Measurements from ENCODE around the gene CCDC136.
A peak's percentile ranks its signal among the peaks of the same experiment; 100 is the strongest.

Gene CCDC136

DNA sequence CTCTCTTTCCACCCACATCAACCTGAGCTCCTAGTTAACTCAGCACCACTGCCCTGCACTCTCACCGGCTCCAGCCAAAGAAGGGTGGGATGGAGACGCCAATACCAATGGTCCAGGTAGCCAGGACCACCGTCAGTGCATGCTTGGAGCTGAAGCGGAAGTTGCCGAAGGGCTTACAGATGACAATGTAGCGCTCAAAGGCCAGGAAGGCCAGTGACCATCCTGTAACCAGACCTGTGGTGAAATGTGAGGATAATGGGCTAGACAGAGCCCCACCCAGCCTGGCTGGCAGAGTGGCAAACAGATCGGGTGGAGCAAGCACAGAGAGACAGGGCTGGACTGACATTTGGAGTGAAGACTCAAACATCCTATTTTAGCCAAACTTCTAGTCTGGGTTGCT lies 16.8 kb upstream of the CCDC136 start:
- DNase-seq (ENCODE audit: low read depth, low spot score), result no peak
- H3K4me3 ChIP-seq (ENCODE audit: low read length), result no peak overlapping the region

DNA sequence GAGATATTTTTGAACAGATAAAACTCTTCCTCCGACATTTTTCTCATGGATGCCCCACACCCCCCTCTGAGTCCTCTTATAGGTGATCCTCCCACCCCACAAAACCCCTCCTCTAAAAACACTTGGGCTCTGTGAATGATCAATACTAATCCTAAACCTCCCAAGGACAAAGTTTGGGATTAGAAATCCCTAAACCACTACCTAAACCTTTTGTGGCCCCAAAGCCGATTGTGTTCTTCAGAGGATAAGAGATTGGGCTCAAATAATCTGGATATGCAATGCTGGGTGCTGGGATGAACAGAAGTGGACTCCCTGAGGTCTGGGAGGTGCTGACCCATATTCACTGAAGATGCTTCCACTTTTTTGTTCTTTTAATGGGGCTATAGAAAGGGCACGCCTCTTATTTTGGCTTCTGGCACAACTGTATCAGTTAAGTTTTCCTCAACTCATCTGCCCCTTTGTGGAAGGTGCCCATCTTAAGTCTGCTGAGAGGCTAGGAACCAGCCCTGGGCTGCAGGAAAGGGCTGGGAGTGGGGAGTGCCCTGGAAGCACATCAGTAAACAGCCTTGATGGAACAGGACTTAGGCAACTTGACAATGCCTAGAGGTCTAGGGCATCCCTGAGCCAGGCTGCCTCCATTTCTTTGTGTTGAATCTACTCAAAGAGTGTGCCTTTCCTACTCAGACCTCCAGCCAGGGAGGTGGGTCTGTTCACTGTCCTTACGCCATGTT lies 15.9 kb upstream of the CCDC136 start, which contains the start of gene OPN1SW:
Gene OPN1SW, minus strand, starts transcription at position 51 of the 731 bp plus-strand sequence. Its CDS starts 13 bp downstream, at position 38.
- no peak within 1 kb of the TSS for H3K4me3 ChIP-seq (ENCODE audit: low read length)
- DNase-seq (ENCODE audit: low read depth, low spot score), result no peak

DNA sequence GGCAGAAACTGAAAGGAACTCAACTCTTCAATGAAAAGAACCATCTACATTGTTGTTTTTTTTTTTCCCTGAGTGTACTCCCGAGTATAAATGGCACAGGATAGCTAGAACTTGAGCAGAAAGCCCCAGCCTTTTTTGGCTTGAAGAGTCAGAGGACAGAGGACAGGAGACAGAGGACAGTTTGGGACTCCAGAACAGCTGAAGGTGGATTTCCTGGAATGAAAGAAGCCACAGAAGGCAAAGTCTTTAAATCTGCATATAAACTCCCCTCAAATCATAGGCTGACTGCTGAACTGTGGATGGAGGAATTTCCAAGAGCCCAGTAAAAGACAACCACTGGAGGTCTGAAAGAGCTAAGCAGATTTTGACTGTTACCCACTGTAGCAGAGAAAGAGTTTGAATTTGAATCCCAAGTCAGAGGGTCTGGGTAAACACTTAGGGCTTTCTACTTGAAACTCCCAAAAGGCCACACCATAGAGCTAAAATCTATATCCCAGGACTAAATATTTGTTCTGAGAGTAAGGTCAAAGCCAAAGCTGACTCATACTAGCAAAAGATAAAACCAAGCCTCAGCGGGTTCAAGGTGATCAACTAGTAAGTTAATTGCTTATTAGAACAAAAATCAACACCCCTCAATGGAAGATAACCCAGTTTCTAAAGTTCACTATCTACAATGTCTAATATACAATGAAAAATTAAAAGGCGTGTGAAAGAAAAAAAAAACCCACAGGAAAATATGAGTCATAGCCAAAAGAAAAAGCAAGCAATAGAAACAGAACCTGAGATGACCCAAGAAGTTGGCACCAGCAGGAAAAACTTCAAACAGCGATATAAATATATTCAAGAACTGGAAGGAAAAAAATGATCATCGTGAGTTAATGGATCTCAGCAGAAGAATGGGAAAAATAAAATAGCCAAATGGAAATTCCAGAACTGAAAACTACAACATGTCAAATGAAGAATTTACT lies 14.3 kb upstream of the CCDC136 start:
- DNase-seq (ENCODE audit: low read depth, low spot score), result no peak
- no peak overlapping the region for H3K4me3 ChIP-seq (ENCODE audit: low read length)

DNA sequence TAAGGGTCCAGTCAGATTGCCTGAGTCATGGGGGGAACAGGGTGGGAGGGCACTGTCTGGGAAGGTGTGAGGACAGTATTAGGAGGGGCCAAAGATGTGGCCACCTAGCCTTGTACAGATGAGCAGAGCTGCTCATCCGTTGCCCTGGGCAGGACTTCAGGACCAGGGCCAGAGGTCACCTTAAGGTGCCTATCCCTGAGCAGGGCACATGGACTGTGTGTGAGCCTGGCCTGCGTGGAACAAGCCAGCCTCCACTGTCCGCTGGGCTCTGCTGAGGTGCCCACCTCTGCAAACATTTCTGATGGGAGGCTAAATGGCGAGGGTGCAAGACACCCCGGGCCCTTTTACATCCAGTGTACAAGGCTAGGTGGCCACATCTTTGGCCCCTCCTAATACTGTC lies 12.8 kb upstream of the CCDC136 start:
- H3K4me3 ChIP-seq (ENCODE audit: low read length), result no peak overlapping the region
- no peak for DNase-seq (ENCODE audit: low read depth, low spot score)

DNA sequence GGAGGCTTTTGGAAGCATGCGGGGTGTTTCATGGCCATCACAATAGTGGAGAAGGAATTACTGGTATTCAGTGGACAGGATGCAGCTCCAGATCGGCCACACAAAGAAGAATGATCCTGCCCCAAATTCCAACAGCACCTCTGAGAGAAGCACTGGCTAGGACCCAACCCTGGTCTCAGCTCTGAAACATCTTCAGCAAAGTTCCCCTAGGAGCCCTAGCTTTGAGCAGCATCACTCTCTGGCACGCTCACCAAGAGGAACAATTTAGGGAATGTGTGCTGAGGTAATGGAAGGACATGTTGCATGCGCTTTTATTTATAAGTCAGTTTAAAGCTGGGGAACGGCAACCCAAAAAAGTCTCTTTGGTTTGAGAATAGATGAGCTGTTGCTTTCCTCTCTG lies 10.6 kb upstream of the CCDC136 start:
- DNase-seq (ENCODE audit: low read depth, low spot score), result no peak

DNA sequence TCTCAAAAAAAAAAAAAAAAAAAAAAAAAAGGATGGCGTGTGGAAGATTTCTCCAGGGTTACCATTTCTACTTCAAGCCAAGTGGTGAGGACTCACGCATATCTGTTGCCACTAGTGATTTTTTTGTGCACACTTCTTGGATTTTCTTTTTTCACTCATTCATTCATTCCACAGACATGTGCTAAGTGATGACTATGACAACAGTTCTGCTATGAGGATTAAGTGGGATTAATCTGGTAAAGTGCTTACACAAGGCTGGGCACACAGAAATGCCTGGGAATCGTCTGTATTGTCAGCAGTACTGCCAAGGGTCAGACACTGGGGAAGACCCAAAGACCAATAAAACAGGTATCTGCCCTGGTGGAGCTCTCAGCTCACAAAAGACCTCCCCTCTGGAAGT lies 9.9 kb upstream of the CCDC136 start:
- H3K4me3 ChIP-seq (ENCODE audit: low read length), result no peak overlapping the region
- DNase-seq (ENCODE audit: low read depth, low spot score), result no peak

More for the DNA sequence above, 10.6 kb upstream of the CCDC136 start:
- no peak overlapping the region for H3K4me3 ChIP-seq (ENCODE audit: low read length)

DNA sequence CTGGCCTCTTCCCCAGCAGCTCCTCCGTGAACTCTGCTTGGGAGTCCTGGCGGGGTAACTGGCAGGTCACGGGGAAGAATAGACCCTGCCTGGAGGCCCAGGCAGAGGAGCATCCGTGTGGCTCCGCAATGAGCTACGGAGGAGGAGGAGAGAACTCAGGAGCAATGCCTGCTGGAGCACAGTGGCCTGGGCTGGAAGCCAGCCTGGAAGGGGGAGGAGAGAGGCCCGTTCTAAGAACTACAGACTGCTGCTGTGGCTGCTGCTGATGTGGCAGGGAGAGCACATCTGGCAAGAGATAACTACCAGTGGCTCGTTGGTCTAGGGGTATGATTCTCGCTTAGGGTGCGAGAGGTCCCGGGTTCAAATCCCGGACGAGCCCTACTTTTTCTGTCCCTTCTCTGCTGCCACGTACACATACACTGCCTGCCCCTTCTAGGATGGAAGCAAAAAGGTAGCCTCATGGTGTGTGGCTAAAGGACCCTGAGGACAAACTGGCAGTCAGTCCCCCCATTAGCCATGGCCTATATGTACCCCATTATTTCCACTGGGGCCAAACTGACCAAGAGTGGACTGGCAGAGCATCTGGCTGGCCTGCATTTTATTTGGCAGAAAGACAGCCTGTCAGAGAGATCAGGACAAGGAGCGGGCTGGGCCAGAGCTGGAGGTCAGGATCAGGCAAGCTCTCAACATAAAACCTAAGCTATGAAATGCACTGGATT lies 8.5 kb upstream of the CCDC136 start:
- peak; percentile 14 for DNase-seq (ENCODE audit: low read depth, low spot score)
- H3K4me3 ChIP-seq (ENCODE audit: low read length), result no peak overlapping the region

DNA sequence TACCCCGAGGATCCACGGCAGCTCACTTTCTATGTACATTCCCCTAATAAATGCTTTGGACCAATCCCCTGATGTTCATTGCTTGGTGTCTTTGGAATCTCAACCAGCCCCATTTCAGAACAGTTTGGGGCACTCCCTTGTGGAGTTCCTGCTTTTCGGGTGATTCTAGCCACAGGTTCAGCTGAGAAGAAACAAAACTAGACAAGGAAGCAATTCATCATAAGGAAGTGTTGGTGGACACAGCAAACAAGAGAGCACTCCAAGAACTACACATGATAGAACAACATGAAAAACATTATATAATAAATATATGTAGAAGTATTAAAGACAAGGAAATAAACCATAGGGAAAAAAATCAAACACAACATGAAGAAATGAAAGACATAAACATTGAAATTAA lies 6.0 kb upstream of the CCDC136 start:
- DNase-seq (ENCODE audit: low read depth, low spot score), result no peak
- no peak overlapping the region for H3K4me3 ChIP-seq (ENCODE audit: low read length)

DNA sequence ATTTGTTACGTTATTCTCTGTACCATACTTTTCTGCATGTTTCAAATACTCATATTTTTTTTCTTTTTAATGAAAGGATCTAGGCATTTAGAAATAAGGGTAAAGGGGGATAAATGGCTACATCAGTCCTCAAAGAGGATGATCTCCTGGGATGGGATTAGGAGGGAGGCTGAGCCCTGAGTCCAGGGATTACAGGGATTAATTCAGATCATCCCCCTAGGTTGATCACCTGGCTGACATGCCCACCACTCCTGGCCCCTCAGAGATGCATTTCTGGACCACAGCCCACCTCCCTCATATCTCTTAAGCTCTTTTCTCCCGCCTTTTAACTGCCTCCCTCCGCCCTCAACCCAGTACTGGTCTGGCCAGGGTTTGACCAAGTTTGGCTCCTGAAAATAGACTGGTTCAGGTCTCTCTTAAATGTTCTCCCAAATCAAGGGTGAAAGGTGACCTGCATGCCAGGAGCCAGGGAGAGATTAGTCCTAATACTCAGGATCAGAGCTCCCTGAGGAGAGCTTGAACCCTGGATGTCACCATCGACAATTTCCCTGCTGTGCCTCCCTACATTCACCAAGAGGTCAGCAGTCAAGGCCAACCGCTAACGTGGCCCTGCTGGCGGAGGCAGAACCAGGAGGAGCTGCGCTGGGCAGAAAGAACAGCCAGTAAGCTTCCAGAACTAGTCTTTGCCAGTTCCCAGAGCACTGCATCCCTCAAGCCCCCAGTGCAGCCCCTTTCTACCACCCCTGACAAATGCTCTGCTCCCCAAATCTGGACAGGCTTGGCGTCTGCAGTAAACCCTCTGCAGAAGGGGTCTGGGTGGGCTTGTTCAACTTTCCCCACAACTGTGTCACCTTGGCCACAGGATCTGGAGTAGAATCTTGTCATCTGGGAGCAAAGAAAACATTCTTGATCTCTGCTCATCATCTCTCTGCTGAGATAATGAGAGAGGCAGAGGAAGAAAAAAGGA lies 3.0 kb upstream of the CCDC136 start:
- H3K4me3 ChIP-seq (ENCODE audit: low read length), result no peak overlapping the region
- DNase-seq (ENCODE audit: low read depth, low spot score), result no peak

DNA sequence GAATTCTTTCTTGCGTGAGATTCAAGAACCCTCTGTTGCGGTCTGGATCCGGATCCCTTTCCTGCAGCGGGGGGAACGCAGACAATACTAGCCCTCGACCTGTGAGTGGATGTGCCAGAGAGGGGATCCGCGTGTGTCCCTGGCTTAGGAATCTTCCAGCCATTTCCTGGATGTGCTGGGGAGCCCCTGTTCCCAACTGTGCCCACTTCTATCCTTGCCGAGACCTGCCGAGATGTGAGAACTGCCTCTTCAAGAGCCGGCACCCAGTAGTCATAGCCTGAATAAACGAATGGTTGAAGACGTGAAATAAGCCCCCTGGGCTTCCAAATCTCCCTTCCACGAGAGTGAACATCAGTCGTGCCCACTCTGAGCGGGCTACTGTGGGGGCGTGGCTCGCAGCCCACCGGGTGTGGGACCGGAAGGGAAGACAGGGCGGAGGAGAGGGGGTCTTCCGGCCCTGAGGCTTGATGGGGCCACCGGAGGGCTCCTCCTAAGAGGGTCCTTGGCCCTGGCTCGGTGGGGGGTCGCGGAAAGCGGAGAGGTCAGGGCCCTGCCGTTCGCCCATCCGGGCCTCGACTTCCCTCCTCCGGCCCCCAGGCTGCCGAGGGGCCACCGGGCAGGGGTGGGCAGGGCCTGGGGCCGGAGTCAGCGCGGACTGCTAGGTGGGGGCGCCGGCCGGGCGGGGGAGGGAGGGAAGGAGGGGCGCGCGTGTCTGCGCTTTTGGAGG lies 1.3 kb upstream of the CCDC136 start:
- peak overlapping the region; percentile 77 for H3K4me3 ChIP-seq (ENCODE audit: low read length)
- no peak for DNase-seq (ENCODE audit: low read depth, low spot score)

DNA sequence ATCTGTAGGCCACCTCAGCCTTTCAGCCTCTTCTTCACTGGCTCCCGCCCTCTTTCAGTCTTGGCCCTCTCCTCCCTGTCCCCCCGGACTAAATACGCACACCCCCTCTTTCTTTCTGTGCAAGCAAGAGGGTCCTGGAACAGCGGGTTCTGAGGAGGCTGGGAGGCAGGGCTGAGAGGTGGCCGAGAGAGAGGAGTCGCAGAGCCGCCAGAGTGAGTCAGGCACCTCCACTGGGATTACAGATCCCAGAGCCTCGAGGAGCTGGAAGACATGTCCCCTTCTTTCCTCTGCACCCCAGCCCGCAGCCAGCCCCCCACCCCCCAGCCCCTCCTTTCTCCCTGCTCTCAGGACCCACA lies 182 bp downstream of the CCDC136 start:
- no peak for DNase-seq (ENCODE audit: low read depth, low spot score)
- peak overlapping the region; percentile 77 for H3K4me3 ChIP-seq (ENCODE audit: low read length)

DNA sequence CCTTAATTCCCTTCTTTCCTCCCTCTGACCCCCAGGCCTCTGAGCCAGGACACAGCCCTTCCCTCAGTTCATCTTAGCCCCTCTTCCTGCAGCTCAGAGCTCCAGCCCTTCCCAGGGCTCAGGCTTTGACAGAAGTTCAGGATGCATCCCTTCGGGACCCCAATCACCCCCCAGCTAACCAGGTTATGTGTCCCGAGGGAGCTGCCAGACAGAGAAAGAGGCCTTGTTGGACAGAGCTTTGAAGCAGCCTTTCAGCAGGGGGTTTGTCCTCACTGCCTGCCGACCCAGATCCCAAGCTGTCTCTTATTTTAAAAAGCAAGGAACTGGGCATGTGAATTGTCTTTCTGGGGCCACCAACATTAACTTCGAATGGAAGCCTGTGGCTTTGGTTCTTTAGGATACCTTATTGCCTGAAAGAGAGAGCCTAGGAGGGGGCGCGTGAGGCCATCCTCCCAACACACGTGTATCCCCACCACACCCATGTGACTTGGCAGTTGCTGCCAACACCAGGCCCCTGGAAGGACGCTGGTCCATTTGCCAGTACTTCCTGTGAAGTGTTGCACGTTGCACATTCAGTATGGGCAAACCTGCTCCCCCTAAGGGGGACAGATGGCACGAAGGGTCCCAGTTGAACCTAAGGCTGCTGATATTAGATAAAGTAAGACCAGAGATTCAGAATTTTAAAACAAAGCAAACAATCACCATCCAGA lies 858 bp downstream of the CCDC136 start:
- H3K4me3 ChIP-seq (ENCODE audit: low read length), result peak overlapping the region; percentile 77; the same call in 1 of the 2 replicates
- DNase-seq (ENCODE audit: low read depth, low spot score), result peak; percentile 21

DNA sequence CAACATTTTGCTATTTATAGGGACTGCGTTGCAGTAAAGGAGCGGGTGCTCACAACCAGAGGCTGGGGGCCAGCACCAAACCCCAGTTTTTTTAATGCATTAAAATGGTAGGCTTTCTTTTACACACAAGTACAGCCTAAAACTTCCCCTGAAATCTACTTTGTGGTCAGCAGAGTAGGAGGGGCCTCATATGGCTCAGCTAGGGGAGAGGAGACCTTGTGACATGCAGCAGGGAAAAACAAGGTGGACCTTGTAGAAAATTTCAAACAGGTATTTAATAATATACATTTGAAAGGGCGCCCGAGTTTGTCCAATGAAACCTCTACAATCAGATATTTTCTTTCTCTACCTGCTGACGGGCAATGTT lies 1.4 kb downstream of the CCDC136 start:
- no peak for DNase-seq (ENCODE audit: low read depth, low spot score)
- H3K4me3 ChIP-seq (ENCODE audit: low read length), result no peak overlapping the region

DNA sequence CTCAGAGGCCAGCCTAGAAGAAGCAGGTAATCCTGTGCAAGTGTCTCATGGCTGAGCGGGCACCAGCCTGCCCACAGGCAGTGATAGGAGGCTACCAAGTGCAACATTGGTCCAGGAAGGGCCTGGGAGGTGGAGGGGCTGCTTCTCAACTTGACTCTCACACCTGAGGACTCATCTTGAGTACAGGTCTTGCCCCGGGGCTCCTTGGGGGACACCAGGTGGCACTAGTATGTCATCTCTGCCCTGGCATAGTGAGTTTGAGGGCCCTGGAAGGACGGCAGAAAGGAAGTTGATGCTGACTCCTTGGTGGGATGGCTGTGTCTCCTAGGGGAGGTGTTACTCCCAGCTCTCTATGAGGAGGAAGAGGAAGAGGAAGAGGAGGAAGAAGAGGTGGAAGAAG lies 2.3 kb downstream of the CCDC136 start:
- no peak overlapping the region for H3K4me3 ChIP-seq (ENCODE audit: low read length)
- no peak for DNase-seq (ENCODE audit: low read depth, low spot score)

DNA sequence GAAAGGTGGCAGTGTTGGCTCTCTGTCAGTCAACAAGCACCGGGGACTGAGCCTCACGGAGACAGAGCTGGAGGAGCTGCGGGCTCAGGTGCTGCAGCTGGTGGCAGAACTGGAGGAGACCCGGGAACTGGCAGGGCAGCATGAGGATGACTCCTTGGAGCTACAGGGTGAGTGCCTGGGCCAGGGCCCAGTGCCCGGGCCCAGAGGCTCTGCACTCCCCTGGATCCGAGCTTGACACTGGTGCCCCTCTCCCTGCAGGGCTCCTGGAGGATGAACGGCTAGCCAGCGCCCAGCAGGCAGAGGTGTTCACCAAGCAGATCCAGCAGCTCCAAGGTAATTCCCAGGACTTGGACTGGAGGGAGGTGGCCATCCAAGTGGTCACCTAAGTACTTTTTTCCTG lies 2.7 kb downstream of the CCDC136 start:
- no peak overlapping the region for H3K4me3 ChIP-seq (ENCODE audit: low read length)
- DNase-seq (ENCODE audit: low read depth, low spot score), result no peak

DNA sequence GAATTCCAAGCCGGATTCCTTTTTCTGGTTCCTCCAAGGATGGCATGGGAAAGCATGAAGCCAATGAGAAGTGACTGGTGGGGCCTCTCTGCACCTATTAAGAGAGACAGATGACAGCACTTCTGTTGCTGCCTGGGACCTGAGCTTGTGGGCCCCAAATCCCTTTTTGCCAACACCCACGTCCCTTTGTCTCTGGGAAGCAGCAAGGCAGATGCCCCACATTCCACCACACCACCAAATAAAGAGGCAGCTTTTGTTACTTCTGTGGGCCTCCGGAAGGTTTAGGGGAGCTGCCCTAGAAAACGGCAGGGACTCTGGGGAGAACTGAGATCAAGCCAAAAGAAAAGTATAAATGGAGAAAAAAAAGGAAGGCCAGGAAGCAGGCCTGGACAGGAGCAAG lies 3.4 kb downstream of the CCDC136 start:
- no peak overlapping the region for H3K4me3 ChIP-seq (ENCODE audit: low read length)
- no peak for DNase-seq (ENCODE audit: low read depth, low spot score)

DNA sequence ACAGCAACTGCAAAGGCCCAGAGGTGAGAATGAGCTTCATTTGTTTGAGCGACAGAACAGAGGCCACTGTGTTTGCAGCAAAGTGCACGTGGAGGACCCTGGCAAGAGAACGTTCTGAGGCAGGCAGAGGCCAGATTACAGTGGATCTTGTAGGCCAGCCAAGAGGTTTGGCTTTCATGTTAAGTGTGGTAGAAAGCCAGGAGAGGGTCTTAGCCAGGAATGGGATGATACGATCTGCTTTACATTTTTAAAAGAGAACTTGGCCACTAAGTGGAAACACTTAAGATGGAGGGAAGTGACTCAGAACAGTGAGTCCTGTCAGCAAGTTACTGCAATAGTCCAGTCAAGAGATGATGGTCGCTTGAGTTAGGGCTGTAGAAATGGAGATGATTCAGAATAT lies 4.6 kb downstream of the CCDC136 start:
- DNase-seq (ENCODE audit: low read depth, low spot score), result no peak
- no peak overlapping the region for H3K4me3 ChIP-seq (ENCODE audit: low read length)
